Ammon's horn (tissue), 1 donor: ENCODE results near the gene CYP26A1.

Experiments
- DNase-seq: peaks from one replicate; pipeline ENCODE4 v3.0.0-alpha.2; 2016; ENCODE audit warnings: low spot score

CYP26A1 gene

DNA sequence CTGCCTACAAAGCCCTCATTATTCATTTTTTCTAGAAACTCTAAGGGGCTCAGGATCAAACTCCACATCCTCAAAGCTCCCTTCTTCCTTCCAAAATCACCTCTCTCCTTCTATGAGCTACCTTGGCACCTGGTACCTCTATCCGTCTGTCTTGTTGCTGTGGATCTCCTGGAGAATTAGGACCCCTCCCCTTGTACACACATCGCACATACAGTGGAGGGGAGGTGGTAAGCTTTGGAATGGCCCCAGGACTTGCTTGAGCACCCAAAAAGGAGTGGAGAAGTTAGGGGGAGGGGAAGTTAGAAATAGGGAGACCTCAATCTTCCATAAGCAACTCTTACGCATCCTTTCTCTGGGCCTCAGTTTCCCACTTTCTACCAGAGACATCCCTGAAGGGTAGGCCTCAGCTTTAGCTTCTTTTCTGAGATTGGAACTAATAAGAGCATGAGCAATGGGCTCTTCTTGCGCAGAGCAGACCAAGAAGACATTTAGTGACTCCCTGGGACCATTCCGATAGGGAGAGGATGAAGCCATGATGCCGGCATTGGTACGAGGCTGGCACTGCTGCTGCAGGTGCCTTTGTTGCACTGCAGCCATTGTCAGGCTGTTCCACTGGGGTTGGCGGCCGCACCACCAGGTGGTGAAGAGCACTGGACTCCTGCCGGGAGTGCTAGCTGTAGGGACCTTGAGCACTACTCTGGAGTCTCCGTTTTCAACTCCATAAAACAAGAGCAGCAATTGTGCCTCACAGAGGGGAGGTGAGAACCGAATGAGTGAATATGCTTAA lies 8.6 kb upstream of the CYP26A1 start:
- no peak for DNase-seq

DNA sequence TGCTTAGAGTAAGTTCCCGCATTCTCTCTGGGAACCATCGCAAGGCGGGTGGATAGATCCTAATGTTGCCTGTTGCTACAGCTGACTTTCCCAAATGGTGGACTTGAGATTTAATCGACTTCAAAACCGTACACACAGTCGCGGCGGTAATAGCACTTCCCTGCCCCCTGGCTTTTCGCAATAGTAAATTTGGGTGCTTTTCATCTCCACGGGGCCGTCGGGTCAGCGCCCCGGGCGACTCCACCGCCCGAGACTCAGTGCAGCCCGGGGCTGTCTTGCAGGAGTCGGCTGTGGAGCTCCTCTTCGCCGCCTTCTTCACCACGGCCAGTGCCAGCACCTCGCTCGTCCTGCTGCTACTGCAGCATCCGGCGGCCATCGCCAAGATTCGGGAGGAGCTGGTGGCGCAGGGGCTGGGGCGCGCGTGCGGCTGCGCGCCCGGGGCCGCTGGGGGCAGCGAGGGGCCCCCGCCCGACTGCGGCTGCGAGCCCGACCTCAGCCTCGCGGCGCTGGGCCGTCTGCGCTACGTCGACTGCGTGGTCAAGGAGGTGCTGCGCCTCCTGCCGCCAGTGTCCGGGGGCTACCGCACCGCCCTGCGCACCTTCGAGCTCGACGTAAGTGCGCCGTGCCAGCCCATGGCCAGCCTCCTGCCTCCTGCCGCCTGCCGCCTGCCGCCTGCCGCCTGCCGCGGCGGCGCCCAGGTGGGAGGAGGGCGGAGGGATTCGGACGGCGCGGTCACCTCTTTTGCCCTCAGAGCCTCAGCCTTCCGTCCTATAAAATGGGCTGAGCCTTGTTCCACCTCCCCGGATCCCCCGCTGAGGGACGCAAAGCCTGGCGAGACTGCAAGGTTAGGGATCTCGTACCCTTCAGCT lies 7.8 kb upstream of the CYP26A1 start:
- DNase-seq: no peak

DNA sequence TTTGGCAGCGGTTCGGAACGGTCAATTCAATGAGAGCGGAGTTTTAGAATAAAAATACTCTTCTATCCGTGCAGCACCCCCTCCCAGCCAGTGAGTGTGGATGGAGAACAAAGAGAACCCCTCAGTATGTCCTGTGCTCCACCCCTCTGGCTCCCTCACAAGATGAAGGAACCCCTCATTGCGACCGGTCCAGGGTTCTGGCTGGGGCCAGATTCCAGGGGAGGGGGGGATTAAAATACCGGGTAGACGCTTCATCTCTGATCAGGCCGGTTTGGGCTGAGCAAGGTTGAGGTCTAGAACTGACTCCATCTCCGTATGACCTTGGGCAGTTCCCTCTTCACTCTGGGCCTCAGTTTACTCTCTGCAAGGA lies 7.2 kb upstream of the CYP26A1 start:
- DNase-seq: no peak

DNA sequence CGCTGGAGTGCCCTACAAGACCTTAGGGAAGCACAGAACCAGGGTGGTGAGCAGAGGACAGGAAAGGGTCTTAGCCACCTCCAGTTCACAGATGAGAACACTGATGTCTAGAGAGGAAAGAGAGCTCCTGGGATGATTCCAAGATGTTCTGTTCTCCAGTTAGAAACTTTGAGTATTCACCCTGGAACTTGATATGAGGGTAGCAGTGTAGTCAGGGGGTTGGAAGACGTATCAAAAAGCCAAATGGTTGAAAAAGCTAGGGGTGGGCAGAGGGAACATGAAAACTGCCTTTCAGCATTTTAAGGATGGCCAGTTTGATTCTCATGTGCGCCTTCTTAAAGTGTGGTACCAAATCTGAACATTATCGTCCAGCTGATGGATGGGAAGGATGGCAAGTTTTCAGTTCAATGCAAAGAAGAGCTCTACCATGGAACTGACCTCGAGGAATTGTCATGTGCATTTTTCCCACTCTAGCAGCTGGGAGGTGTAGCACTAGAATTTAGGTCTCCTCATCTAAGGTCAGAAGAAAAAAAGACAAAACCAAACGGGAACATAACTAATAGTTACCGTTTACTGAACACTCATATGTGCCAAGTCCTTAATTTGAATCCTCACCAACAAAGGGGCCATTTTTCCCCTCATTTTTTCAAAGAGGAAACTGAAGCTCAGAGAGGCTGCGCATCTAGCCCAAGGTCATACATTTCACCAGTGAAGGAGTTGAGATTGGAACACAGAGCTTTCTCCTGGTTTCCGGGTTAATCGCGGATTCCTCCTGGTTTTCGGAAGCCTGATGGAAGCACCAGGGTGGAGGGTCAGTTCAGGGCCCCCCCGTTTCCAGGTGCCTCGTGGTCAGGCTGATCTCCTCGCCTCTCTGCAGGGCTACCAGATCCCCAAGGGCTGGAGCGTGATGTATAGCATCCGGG lies 6.0 kb upstream of the CYP26A1 start:
- no peak for DNase-seq

DNA sequence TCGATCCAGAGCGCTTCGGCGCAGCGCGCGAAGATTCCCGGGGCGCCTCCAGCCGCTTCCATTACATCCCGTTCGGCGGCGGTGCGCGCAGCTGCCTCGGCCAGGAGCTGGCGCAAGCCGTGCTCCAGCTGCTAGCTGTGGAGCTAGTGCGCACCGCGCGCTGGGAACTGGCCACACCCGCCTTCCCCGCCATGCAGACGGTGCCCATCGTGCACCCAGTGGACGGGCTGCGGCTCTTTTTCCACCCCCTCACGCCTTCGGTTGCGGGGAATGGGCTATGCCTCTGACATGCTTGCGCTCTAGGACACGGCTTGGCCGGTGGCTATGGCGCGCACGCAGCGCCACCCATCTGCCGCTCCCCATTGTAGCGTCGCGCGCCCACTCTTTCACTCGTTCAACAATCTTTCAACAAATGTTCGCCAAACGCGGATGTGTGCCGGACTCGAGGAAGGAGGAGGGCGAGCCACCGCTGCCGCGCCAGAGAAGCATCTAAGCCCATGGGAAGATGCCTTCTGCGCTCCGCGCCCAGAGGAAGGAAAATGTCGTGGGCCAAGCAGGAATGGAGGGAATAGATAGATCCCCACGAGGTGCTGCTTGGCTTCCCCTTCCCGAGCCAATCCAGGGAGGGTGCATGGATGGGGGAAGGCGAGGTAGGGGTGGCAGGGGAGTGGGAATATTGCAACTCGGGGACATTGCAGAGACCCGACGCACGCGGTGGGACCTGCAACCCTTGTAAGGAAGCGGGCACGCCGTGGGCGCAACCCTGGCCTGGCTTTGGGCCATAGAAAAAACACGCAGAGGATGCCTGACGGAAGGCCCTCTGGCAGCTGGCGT lies 5.1 kb upstream of the CYP26A1 start:
- no peak for DNase-seq

DNA sequence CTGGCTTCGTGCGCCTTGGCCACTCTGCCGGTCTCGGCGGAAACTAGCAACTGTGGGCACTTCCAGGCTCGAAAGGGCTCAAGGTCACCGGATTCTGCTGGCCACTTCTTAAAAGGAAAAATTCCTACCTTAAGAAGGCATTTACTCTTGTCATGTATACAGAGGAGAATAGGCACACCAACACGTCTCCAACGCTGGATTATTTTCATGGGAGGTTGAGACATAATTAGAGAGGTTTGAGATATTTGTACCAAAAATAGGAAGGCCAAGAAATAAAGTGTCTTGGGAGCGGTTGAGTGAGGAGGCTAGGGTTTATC lies 4.5 kb upstream of the CYP26A1 start:
- DNase-seq: no peak

DNA sequence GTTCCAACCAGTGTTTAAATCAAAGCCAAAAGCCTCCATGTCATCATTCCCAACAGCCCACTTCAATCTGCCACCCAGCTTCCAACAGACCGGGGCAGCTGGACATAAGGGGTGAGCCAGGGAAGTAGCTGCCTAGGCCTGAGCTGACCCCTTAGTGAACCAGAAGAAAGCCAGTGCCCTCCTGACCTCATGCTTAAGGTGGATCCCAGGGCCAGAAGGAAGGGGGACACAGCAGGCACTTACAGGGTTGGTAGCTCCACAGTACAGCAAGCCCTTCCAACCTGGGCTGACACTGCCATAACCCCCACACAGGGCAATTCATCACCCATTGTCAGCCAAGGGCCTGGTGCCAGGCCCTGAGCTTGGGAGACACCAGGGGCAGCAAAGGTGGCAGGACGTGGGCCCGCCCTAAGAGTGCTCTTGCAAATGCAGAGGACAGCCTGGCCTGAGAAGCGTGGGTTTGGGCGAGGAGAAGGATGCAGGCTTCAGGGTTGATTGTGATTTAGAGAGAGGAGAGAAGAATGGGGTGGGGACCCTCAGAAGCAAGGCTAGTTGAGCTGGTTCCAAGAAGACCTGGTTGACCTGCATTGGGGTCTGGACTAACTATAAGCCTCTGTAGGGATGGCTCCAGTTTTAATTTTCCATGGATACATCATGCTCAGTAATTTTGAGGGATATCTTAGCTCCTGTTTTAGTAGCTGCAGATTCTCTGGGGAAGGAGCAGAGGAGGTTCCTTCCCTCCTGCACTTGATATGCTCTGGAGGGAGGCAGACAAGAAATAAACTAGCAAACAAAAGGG lies 3.1 kb upstream of the CYP26A1 start:
- no peak for DNase-seq

DNA sequence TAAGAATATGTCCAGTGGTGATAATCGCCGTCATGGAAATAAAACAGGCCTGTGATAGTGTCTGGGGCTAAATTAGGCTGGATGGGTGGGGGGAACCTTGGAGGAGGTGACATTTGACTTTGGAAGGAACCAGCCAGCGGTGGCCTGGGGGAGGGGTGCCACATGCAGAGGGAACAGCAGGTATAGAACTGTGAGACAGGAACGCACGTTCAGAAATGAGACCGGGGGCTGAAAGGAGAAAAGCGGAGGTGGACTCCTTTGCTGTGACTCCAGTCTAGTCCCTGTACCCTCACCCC lies 2.6 kb upstream of the CYP26A1 start:
- no peak for DNase-seq

DNA sequence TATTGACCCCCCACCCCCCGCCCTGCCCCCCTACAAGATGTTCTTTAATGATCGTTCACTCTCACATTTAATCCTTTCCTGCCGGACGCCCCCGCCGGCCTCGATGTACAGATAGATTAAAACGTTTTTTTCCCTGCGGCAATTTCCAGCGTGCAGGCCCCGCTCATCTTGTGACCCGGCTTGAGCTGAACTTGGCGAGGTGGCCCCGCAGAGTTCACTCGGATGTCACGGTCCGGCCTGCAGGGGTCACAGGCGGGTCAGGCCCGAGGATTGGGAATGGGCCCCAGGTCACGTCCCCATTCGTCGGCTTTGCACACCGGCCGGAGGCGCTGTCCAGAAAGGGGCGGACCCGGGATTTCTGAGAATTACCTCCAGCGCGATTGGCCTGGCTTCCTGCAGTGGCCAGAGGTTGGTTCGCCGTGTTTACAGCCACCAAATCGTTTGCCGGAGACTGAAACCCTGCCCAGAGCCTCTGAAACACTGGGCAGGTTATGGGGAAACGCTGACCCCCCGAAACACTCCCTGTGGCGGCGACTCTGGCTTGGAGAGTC lies 1.9 kb upstream of the CYP26A1 start:
- no peak for DNase-seq

DNA sequence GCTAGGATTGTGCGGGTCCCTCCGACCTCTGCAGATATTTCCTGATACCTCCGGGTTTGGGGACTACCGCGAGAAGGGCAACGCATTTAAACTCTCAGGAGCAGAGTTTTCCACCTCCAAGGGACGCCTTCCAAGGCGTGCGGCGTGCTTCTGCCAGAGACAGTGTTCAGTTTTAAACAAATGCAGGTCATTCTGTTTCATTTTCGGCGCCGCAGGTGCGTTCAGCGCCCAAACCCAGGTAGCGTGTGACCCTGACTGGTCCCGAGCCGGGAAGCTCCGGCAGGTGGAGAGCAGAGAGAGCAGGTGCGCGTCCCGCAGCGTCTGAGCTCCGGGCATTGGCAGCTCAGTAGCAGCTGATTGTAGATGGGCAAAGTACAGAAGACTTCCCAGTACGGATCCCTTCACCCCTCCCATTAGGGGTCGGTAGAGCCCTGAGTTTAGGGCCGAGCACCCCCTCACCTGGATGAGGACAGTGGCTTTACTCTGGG lies 1.4 kb upstream of the CYP26A1 start:
- no peak for DNase-seq

DNA sequence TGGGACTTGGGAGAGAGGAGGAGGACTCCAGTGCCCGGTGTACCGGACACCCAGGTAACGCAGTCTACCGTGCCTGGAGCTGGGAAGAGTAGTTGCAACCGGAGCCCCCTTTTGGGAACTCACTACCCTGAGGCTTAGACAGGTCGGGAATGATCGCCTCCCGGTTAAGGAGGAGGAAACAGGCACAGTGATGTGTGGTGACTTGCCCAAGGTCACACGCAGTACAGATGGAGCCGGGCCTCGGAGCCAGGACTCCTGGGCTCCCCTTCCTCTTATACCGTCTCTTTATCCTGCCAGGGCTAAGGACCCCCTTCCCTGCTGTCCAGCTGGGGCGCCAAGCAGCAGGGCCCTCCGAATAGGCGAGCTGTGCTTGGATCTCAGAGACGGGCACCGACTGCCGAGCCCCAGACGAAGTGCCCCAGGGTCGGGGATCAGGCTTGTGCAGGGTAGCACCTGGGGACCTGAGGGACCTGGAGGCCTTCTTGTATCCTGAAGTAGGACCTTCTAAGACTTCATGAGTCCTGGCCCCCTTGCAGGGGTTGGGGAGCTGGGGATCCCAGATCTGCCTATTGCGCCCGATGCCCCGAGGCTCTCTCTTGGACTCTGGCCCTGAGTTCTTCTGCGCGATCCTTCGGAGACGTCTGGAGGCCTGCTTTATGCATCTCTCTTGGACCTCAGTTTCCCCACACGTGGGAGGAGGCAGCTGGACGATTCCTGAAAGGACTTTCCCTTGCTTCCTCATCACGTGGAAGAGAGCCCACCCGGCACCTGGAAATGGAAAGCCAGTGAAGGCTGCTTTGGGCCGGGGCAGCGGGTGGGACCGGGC lies 767 bp upstream of the CYP26A1 start:
- DNase-seq: no peak

DNA sequence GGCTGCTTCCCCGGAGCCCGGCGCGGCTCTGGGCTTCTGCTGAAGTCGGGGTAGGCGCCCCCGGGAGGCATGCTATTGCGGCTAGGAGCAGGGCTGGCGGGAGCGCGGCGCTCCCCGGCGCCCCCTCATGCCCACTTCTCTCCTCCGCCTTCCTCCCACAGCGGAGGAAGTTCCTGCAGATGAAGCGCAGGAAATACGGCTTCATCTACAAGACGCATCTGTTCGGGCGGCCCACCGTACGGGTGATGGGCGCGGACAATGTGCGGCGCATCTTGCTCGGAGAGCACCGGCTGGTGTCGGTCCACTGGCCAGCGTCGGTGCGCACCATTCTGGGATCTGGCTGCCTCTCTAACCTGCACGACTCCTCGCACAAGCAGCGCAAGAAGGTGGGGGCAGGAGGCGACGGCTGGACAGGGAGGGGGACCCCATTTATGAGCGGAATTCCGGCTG lies 479 bp downstream of the CYP26A1 start:
- no peak for DNase-seq

DNA sequence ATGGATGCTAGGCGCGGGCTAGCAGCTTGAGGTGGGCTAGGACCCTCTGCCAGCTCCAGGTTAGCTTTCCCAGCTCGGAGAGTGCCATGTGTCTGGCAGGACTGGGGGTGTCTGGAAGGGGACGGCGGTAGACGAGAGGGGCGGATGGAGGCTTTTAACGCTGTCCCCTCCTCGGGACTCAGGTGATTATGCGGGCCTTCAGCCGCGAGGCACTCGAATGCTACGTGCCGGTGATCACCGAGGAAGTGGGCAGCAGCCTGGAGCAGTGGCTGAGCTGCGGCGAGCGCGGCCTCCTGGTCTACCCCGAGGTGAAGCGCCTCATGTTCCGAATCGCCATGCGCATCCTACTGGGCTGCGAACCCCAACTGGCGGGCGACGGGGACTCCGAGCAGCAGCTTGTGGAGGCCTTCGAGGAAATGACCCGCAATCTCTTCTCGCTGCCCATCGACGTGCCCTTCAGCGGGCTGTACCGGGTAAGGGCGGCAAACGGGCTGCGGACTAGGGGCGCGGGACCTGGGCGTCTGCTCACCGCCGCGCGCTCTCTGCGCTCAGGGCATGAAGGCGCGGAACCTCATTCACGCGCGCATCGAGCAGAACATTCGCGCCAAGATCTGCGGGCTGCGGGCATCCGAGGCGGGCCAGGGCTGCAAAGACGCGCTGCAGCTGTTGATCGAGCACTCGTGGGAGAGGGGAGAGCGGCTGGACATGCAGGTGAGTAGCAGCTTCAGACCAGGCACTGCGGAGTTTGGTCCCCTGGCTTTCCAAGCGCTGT lies 1.1 kb downstream of the CYP26A1 start:
- no peak for DNase-seq

DNA sequence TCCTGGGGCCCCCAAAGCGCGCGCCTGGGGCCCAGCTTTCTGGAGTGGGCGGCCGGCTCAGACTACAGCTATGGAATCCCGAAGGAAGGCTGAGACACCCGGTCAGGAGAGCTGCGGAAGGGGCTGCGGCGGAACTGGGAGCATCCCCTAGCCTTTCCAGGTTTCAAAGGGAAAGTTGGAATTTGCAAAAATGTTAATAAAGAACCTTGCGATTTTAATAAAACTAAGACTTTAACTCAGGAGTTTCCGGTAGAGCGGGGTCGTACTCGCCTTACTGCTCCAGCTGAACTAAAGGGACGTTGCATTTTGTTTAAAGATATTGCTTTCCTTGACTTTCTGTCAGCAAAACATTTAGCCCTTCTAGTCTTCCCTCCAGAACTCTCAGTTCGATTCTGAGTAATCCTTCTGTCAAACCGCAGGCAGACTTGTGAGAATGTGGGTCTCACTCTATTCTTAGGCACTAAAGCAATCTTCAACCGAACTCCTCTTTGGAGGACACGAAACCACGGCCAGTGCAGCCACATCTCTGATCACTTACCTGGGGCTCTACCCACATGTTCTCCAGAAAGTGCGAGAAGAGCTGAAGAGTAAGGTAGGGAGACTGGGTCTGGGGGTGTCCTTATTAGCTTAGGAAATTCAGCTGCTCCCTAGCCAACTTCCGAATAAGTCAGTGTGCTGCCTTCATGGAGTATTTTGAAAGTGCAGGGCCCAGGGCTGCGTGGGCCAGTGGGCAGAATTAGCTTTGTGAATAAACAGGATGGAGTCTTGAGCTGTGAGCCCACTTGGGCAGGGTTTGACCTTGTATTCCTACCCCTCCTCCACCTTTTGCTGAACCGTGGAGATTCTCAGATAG lies 1.9 kb downstream of the CYP26A1 start:
- no peak for DNase-seq

DNA sequence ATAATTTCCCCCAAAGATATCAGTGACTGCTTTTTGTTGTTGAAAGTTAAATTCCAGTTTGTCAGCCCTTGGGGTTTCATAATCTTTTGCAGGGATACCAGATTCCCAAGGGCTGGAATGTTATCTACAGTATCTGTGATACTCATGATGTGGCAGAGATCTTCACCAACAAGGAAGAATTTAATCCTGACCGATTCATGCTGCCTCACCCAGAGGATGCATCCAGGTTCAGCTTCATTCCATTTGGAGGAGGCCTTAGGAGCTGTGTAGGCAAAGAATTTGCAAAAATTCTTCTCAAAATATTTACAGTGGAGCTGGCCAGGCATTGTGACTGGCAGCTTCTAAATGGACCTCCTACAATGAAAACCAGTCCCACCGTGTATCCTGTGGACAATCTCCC lies 3.2 kb downstream of the CYP26A1 start:
- no peak for DNase-seq

DNA sequence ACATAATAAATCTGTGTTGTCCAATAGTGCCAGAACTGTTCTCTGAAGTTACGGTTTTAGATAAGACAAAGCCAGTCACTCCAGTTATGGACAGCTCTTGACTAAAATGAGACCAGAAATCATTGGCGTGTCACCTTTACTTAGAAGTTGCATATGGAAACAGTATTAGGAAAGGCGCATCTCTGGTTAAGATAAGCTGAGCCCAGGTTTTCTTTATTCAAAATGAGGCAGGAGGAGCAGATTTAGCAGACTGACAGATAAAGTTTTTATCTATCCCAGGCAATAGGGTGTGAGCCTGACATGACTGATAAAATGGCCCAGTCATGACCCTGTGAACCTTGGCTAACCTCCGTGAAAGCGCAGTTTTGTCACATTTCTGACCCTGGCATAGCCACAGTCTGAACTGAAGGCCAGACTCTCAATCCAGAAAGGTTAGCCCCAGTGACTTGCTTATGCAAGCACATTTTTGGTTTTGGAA lies 4.2 kb downstream of the CYP26A1 start:
- no peak for DNase-seq

DNA sequence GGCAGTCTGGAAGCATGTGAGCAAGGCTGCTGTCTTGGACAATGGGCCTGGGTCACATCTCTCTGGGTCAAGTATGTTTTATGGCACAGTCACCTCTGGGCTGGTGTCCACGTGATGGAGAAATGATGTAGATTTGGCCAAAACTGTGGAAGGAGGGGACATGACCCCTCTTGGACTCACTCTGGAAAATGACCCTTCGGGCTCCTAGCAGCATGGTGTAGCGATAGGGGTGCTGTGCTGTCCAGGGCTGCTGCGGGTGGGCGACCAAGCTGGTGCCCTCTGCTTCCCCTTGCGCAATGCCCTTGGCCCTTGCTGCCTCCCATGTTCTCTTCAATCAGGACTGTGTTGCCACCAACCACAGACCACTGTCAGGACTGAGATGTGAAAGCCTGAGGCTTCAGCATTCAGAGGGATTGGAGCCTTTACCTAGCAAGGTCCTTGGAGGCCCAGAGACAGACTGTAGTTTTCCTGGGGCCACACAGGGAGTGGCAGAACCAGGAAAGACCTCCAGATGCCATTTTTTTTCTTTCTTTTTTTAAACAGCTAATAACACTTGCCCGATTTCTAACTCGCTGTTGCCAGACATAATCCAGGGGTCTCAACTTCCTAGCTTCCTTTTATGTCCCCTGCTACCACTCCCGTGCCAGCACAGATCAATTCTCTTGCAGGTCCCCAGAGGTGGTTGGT lies 6.1 kb downstream of the CYP26A1 start:
- DNase-seq: no peak
